ENCODE results near the gene LGALSL. TPM values are rescaled to one million over a fixed set of nuclear protein-coding genes. Genes with fewer than 3 reads are reported as not detected.

LGALSL gene
- 10 to 100 TPM in 5 of 6 donors, 1 to 10 TPM in 1; 8.4 to 31.5 (median 21.1) TPM for total RNA-seq

- H3K27ac ChIP-seq, result peak within 1 kb of the TSS; percentile 91 to 98 (median 96)
- H3K27me3 ChIP-seq, result no peaks in the 10 kb centered on the region
- peak within 1 kb of the TSS; percentile 74 to 96 (median 88) for H3K4me3 ChIP-seq
- ATAC-seq (ENCODE audit: low FRiP score in 2 of 2) (peak; percentile 93 to 94), DNase-seq (peak; percentile 93 to 94)
- no peaks in the 10 kb centered on the region for H3K9me3 ChIP-seq
- WGBS, 2 donors, result 0 to 1% methylated on average over 1 to 8 of the region's 52 CpGs
- peaks cover 10 to 34% (median 19%) of the 10 kb centered on the region in 4 donors for H3K4me1 ChIP-seq
- TF ChIP-seq EP300 (IDR thresholded peaks at IDR 0.05) (no peak), POLR2AphosphoS5 (IDR thresholded peaks at IDR 0.05) (peak; percentile 51 to 62), POLR2A (IDR thresholded peaks at IDR 0.05) (peak in 2 of 4 donors; percentile 67 to 79), CTCF (IDR thresholded peaks at IDR 0.05) (no peak)
- H3K36me3 ChIP-seq, result peaks cover 2 to 24% (median 4%) of the 10 kb centered on the region in 4 donors
Observed at GRCh38 chr2:64453770-64454385, at the start of gene LGALSL. Gene LGALSL (plus strand): TSS chr2:64454162. CDS start chr2:64454546, 384 bp downstream.

GRCh38 chr2:64404743-64405142, 49.2 kb upstream of the LGALSL start:
- Histone ChIP-seq H3K4me3 (no peak overlapping the region), H3K27ac (peak overlapping the region; percentile 76 to 94 (median 82)), H3K9me3 (no peaks in the 10 kb centered on the region), H3K36me3 (no peaks in the 10 kb centered on the region), H3K4me1 (peaks cover 55 to 66% (median 60%) of the 10 kb centered on the region in 4 donors), H3K27me3 (no peaks in the 10 kb centered on the region)
- DNase-seq, result no peak
- peak; percentile 17 to 76 for ATAC-seq (ENCODE audit: low FRiP score in 2 of 2)
- TF ChIP-seq POLR2AphosphoS5 (IDR thresholded peaks at IDR 0.05), result no peak
- TF ChIP-seq EP300 (IDR thresholded peaks at IDR 0.05), result no peak
- TF ChIP-seq POLR2A (IDR thresholded peaks at IDR 0.05), result no peak
- TF ChIP-seq CTCF (IDR thresholded peaks at IDR 0.05), result no peak
- 27 to 56% methylated on average over 8 to 9 of the region's 9 CpGs for WGBS, 2 donors

- WGBS, 2 donors, result 47 to 52% methylated on average over 8 to 11 of the region's 11 CpGs
- peak overlapping the region in 2 of 4 donors; percentile 5 to 21 for H3K4me3 ChIP-seq
- ATAC-seq (ENCODE audit: low FRiP score in 2 of 2), result peak in 1 of 2 donors; percentile 49
- peak in 1 of 2 donors; percentile 55 for DNase-seq
- TF ChIP-seq POLR2AphosphoS5 (IDR thresholded peaks at IDR 0.05), result peak in 1 of 2 donors; percentile 7
- no peak for TF ChIP-seq POLR2A (IDR thresholded peaks at IDR 0.05)
- H3K27me3 ChIP-seq, result no peaks in the 10 kb centered on the region
- no peaks in the 10 kb centered on the region for H3K9me3 ChIP-seq
- H3K4me1 ChIP-seq, result peaks cover 51 to 56% (median 53%) of the 10 kb centered on the region in 4 donors
- H3K27ac ChIP-seq, result peak overlapping the region; percentile 61 to 94 (median 80)
- no peaks in the 10 kb centered on the region for H3K36me3 ChIP-seq
Observed at GRCh38 chr2:64405581-64406406, 48.2 kb upstream of the LGALSL start.

- no peaks in the 10 kb centered on the region for H3K27me3 ChIP-seq
- 63 to 77% methylated on average over 2 of the region's 2 CpGs for WGBS, 2 donors
- peak overlapping the region; percentile 61 to 85 (median 74) for H3K27ac ChIP-seq
- DNase-seq (no peak), ATAC-seq (ENCODE audit: low FRiP score in 2 of 2) (no peak)
- no peaks in the 10 kb centered on the region for H3K9me3 ChIP-seq
- H3K36me3 ChIP-seq, result no peaks in the 10 kb centered on the region
- no peak overlapping the region for H3K4me3 ChIP-seq
- TF ChIP-seq CTCF (IDR thresholded peaks at IDR 0.05) (no peak), EP300 (IDR thresholded peaks at IDR 0.05) (no peak), POLR2A (IDR thresholded peaks at IDR 0.05) (no peak), POLR2AphosphoS5 (IDR thresholded peaks at IDR 0.05) (no peak)
- H3K4me1 ChIP-seq, result peaks cover 45 to 50% (median 47%) of the 10 kb centered on the region in 4 donors
Observed at GRCh38 chr2:64406407-64406774, 47.6 kb upstream of the LGALSL start.

GRCh38 chr2:64408031-64408430, 45.9 kb upstream of the LGALSL start:
- Histone ChIP-seq H3K4me3 (no peak overlapping the region), H3K36me3 (no peaks in the 10 kb centered on the region), H3K9me3 (no peaks in the 10 kb centered on the region), H3K27ac (no peak overlapping the region), H3K4me1 (peaks cover 31 to 34% (median 34%) of the 10 kb centered on the region in 4 donors), H3K27me3 (no peaks in the 10 kb centered on the region)
- ATAC-seq (ENCODE audit: low FRiP score in 2 of 2) (no peak), DNase-seq (no peak)
- 80 to 90% methylated on average over 3 of the region's 3 CpGs for WGBS, 2 donors
- TF ChIP-seq CTCF (IDR thresholded peaks at IDR 0.05) (no peak), POLR2AphosphoS5 (IDR thresholded peaks at IDR 0.05) (no peak), EP300 (IDR thresholded peaks at IDR 0.05) (no peak), POLR2A (IDR thresholded peaks at IDR 0.05) (no peak)
